Stimulated activated CD4-positive, alpha-beta T cell treated with anti-CD3 and anti-CD28 coated beads, Interleukin-1b, Interleukin-23, amount 100 ng/mL, for 24 hours (primary cell): ENCODE results near the gene VPS13C.
"Not testable (repeated sequence)": the region's sequence is repeated elsewhere in the genome, so short reads cannot be mapped to it uniquely, and the experiment has no call there.

Source experiments
- DNase-seq, 4 experiments: peaks; one replicate each; pipeline ENCODE4 v3.0.0-alpha.2; 2020; ENCODE audit warnings: low read depth in 4 of 4, low spot score in 1 of 4

VPS13C gene

GRCh38 chr15:62048254-62048653, 12.0 kb downstream of the VPS13C start:
- not testable (repeated sequence) for DNase-seq

GRCh38 chr15:62047282-62047827, 12.9 kb downstream of the VPS13C start:
- no peak for DNase-seq

- DNase-seq = no peak
Observed at GRCh38 chr15:62046078-62046743, 14.0 kb downstream of the VPS13C start.

GRCh38 chr15:62035256-62035924, 24.9 kb downstream of the VPS13C start:
- DNase-seq = no peak

GRCh38 chr15:62027916-62028315, 32.3 kb downstream of the VPS13C start:
- DNase-seq = no peak

GRCh38 chr15:62027263-62027565, 33.0 kb downstream of the VPS13C start:
- no peak for DNase-seq

- DNase-seq = no peak
Observed at GRCh38 chr15:62026487-62027262, 33.6 kb downstream of the VPS13C start.

- no peak for DNase-seq
Observed at GRCh38 chr15:62021991-62022600, 38.2 kb downstream of the VPS13C start.

GRCh38 chr15:62020576-62021160, 39.6 kb downstream of the VPS13C start:
- no peak for DNase-seq

- not testable (repeated sequence) for DNase-seq
Observed at GRCh38 chr15:62005354-62005753, 54.9 kb downstream of the VPS13C start.

- DNase-seq = no peak
Observed at GRCh38 chr15:61997786-61998185, 62.5 kb downstream of the VPS13C start.

GRCh38 chr15:61996056-61996635, 64.1 kb downstream of the VPS13C start:
- no peak for DNase-seq

- DNase-seq = no peak
Observed at GRCh38 chr15:61994216-61994615, 66.0 kb downstream of the VPS13C start.

GRCh38 chr15:61992518-61992917, 67.7 kb downstream of the VPS13C start:
- DNase-seq = no peak

GRCh38 chr15:61989667-61990066, 70.6 kb downstream of the VPS13C start:
- DNase-seq = no peak

- no peak for DNase-seq
Observed at GRCh38 chr15:61987824-61988223, 72.4 kb downstream of the VPS13C start.

GRCh38 chr15:61983081-61983480, 77.2 kb downstream of the VPS13C start:
- no peak for DNase-seq

GRCh38 chr15:61978225-61978624, 82.0 kb downstream of the VPS13C start:
- no peak for DNase-seq

GRCh38 chr15:61974759-61975158, 85.5 kb downstream of the VPS13C start:
- DNase-seq = no peak

- no peak for DNase-seq
Observed at GRCh38 chr15:61974118-61974517, 86.1 kb downstream of the VPS13C start.

GRCh38 chr15:61951949-61952348, 108.3 kb downstream of the VPS13C start:
- DNase-seq = no peak
